ENCODE measurements around the gene CMTM8. TPM values are rescaled to one million over a fixed set of nuclear protein-coding genes. Genes with fewer than 3 reads are reported as not detected.

CMTM8 gene
- total RNA-seq, 6 experiments from 2014 or later: 13.3 to 27.1 (median 20.9) TPM

DNA sequence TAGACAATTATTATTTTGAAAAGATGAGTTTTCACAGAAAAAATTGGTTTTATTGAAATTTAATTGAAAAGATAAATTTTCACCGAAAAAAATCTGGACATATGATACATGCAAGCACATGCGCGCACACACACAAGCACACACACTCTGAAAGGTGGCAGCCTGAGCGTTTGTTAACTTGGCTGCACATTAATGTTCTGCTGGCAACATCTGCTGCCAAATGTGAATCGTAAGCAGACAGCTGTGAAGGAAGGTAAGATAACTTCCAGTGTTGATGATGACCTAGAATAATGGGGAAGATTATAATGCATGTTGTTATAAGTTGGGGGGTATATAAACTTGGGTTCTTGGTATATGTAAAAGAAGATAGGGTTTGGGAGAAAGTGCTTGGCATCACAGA is 134.8 kb downstream of the CMTM8 start:
- intact Hi-C loops (cut with DNase I): no loop called here
- TF ChIP-seq, protein P1, sequence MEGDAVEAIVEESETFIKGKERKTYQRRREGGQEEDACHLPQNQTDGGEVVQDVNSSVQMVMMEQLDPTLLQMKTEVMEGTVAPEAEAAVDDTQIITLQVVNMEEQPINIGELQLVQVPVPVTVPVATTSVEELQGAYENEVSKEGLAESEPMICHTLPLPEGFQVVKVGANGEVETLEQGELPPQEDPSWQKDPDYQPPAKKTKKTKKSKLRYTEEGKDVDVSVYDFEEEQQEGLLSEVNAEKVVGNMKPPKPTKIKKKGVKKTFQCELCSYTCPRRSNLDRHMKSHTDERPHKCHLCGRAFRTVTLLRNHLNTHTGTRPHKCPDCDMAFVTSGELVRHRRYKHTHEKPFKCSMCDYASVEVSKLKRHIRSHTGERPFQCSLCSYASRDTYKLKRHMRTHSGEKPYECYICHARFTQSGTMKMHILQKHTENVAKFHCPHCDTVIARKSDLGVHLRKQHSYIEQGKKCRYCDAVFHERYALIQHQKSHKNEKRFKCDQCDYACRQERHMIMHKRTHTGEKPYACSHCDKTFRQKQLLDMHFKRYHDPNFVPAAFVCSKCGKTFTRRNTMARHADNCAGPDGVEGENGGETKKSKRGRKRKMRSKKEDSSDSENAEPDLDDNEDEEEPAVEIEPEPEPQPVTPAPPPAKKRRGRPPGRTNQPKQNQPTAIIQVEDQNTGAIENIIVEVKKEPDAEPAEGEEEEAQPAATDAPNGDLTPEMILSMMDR (IDR thresholded peaks at IDR 0.05): no peak
- no peak for TF ChIP-seq POLR2A (IDR thresholded peaks at IDR 0.05)
- Histone ChIP-seq H3K36me3 (no peaks in the 10 kb centered on the region), H3K4me3 (no peak overlapping the region), H3K9me3 (no peaks in the 10 kb centered on the region), H3K4me1 (no peaks in the 10 kb centered on the region), H3K27me3 (no peaks in the 10 kb centered on the region), H3K27ac (no peak overlapping the region)
- ATAC-seq (no peak), DNase-seq (no peak)
- WGBS (ENCODE audit: insufficient coverage, low coverage, low lambda C conversion rate, missing lambda C conversion rate): 60% methylated on average over 5 of the region's 5 CpGs

DNA sequence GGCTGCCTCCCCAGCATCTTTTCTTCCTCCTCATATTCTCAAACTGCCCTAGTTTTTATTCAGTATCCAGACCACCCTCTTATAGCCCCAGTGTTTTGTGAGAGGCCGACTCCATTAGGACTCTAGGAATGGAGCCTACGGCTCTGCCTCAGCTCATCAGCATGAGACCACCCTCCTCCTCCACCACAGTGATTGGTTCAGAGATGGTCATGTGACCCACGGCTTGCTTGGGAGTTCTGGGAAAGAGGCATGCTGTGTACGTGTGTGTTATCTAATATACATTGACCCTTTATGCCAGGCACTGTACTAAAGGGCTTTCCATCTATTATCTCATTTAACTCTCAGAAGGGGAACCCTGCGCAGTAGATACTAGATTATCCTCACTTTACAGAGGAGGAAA is 135.4 kb downstream of the CMTM8 start:
- no peaks in the 10 kb centered on the region for H3K27me3 ChIP-seq
- H3K4me1 ChIP-seq: no peaks in the 10 kb centered on the region
- ATAC-seq: no peak
- no peak overlapping the region for H3K27ac ChIP-seq
- DNase-seq: no peak
- no peak for TF ChIP-seq POLR2A (IDR thresholded peaks at IDR 0.05)
- TF ChIP-seq, protein P1 (IDR thresholded peaks at IDR 0.05): no peak
- WGBS (ENCODE audit: insufficient coverage, low coverage, low lambda C conversion rate, missing lambda C conversion rate): 72% methylated on average over 5 of the region's 5 CpGs
- intact Hi-C loops (cut with DNase I): no loop called here
- no peaks in the 10 kb centered on the region for H3K36me3 ChIP-seq
- no peaks in the 10 kb centered on the region for H3K9me3 ChIP-seq
- no peak overlapping the region for H3K4me3 ChIP-seq

DNA sequence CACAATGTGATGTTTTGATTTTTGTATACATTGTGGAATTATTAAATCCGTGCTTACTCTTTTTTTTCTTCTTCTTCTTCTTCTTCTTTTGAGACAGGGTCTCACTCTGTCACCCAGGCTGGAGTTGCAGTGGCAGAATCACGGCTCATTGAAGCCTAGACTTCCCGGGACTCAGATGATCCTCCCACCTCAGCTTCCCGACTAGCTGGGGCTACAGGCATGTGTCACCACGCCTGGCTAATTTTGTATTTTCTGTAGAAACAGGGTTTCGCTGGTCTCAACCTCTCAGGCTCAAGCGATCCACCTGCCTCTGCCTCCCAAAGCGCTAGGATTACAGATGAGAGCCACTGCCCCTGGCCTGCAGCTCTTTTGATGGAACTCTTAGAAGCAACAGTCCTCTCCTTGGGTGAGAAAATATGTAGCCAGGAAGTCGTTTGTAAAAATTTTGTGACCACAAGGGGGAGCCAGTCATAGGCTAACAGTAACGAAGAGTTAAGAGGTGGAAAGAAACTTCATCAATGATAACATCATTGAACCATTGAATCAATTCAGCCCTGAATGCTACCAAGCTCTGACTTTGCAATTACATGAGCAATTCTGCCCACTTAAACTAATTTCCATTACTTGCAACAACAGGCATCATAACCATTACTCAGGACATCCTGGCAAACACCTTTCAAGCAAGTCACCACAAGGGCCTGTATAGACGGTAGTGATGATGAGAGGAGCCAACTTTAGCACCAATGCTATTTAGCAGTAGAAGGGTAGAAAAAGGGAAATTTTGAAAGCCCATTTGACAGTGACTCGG is 136.5 kb downstream of the CMTM8 start:
- Histone ChIP-seq H3K4me3 (no peak overlapping the region), H3K36me3 (no peaks in the 10 kb centered on the region), H3K27ac (no peak overlapping the region), H3K4me1 (no peaks in the 10 kb centered on the region), H3K27me3 (no peaks in the 10 kb centered on the region), H3K9me3 (no peaks in the 10 kb centered on the region)
- ATAC-seq (peak; percentile 74 to 84 (median 80)), DNase-seq (no peak)
- WGBS (ENCODE audit: insufficient coverage, low coverage, low lambda C conversion rate, missing lambda C conversion rate): 63% methylated on average over 12 of the region's 12 CpGs
- TF ChIP-seq, protein P1 (IDR thresholded peaks at IDR 0.05): peak; percentile 57 to 65 (median 62)
- TF ChIP-seq POLR2A (IDR thresholded peaks at IDR 0.05): no peak
- intact Hi-C loops (cut with DNase I): no loop called here

DNA sequence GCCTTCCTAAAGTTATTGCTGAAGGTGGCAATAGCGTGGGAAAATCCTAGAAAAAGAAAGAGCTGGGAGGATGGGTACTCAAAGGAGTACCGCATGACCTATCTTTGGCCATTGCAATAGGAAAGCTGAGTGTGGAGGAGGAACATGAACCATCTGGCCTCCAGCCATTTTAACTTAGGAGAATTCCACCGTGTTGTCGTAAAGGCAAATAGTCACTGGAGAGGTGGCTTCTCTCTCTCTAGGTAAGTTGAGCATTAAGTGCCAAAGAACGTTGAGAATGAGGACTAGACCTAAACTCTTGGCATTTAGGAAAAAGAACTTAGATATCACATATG is 137.1 kb downstream of the CMTM8 start:
- ATAC-seq (no peak), DNase-seq (no peak)
- 89% methylated on average over 5 of the region's 5 CpGs for WGBS (ENCODE audit: insufficient coverage, low coverage, low lambda C conversion rate, missing lambda C conversion rate)
- TF ChIP-seq, protein P1 (IDR thresholded peaks at IDR 0.05): no peak
- TF ChIP-seq POLR2A (IDR thresholded peaks at IDR 0.05): no peak
- intact Hi-C loops (cut with DNase I): no loop called here
- H3K9me3 ChIP-seq: no peaks in the 10 kb centered on the region
- H3K4me1 ChIP-seq: no peaks in the 10 kb centered on the region
- no peak overlapping the region for H3K4me3 ChIP-seq
- H3K27me3 ChIP-seq: no peaks in the 10 kb centered on the region
- H3K36me3 ChIP-seq: no peaks in the 10 kb centered on the region
- no peak overlapping the region for H3K27ac ChIP-seq

All from right lobe of liver (tissue), 6 donors.